T-helper 2 cell treated with Interferon-gamma antibody and Interleukin-4, amounts not matched to agents 100 ng/mL and 5 ng/mL, for 36 hours (primary cell): ENCODE data around the gene TTBK1. TPM values are rescaled to one million over a fixed set of nuclear protein-coding genes. Genes with fewer than 3 reads are reported as not detected.
"Not testable (repeated sequence)": the region's sequence is repeated elsewhere in the genome, so short reads cannot be mapped to it uniquely, and the experiment has no call there.

Experiments used
- intact Hi-C: fragments of 100-400 bp; cut with micrococcal nuclease; formaldehyde crosslinking; loops from one replicate; pipeline ENCODE4 v1.15.1; 2023
- total RNA-seq: library from RNA; stranded (reverse); gene quantifications from 2 replicates; pipeline ENCODE4 v1.2.3, GENCODE V29; 2022

Gene TTBK1
- total RNA-seq, 1 donor from 2014 or later: 0.18 TPM

GRCh38 chr6:43302126-43302525 is 58.8 kb downstream of the TTBK1 start:
- intact Hi-C loops: no loop called here

- intact Hi-C loops: not testable (repeated sequence)
Measured at GRCh38 chr6:43303006-43303405, 59.7 kb downstream of the TTBK1 start.

DNA sequence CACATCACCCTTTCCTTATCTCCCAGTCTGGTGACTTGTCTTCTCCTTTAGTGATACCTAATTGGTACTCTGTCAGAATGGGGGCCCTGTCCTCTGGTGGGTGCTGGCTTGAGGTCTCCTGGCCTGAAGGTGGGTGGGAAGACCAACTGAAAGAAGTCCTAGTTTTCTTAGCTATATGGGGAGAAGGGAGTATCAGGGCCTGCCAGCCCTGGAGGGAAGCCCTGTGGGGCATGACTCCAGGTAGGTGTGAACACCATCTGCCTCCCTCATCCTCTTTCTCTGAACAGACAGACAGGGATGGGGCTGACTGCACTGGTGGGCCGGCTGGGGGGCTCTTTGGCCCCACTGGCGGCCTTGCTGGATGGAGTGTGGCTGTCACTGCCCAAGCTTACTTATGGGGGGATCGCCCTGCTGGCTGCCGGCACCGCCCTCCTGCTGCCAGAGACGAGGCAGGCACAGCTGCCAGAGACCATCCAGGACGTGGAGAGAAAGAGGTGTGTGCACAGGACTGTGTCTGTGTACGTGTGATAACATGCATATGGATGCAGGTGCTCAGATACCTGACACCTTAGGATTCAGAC is 60.6 kb downstream of the TTBK1 start:
- intact Hi-C loops: no loop called here

DNA sequence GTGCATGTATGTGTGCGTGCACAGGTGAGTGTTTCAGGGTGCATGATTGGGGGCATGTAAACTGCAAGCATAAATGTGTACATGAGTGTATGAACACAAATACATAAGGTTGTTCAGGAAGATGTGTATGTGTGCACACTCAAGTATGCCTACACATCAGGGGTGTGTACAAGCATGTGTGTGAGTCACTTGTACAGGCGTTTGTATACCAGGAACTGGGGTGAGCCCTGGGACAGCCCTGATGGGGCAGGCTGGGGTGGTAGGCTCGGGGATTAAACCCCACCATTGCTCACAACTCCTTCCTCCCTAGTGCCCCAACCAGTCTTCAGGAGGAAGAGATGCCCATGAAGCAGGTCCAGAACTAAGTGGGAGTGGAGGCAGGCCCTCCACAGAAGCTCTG is 61.1 kb downstream of the TTBK1 start:
- intact Hi-C loops: no loop called here

DNA sequence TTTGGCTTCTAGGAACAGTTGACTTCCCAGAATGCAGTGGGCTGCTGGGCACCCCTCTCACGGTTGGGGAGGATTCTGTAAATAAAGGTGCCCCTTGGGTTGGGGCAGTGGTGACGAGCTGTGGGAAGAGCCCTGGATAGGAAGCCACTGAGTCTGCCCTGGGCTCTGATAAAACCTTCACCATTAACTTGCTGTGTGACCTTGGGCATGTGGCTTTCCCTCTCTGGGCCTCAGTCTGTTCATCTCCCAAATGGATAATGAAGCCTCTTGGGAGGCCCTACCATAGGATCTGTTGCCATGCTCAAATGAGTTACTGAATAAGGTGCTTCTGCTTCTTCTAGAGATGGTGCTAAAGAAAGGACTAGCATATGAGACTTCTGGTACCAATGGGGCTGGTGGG is 61.6 kb downstream of the TTBK1 start:
- intact Hi-C loops: no loop called here

GRCh38 chr6:43306086-43306485 is 62.8 kb downstream of the TTBK1 start:
- intact Hi-C loops: no loop called here

DNA sequence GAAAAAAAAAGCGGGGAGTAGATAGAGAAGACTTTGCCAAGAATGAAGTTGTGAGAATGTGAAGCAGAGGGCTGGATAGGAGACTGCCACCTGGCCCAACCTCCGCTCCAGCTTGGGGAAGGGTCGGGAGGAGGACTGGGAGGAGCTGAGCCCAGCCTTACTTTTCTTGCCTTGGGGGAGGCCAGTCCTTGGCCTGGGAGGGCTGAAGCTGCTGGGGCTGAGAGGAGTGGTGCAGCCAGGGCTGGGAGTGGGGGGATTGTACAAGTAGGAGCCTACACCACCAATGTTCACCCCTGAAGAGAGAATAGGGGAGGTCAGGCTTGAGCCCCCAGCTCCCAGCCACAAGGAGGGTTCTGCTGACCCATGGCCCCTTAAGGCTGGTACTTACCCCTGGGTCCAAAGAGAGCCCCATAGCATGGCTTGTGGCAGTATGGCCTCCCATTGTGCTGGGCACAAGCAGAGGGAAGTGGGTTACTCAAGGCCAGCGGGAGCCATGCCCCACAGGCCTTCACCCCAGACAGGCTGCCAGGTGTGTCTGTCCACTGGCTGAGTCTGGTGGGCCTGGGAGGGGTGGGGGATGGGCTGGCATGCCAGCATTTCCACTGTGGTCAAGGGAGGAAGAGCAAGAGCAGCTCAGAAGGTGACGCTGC is 64.3 kb downstream of the TTBK1 start:
- intact Hi-C loops: no loop called here

GRCh38 chr6:43308101-43308989 is 65.1 kb downstream of the TTBK1 start, which contains the start of gene CRIP3:
CRIP3 (minus strand) TSS chr6:43308826; CDS start chr6:43308792, 34 bp downstream.
- intact Hi-C loops: no loop called here

- intact Hi-C loops: no loop called here
Measured at GRCh38 chr6:43308990-43309477, 65.8 kb downstream of the TTBK1 start.

DNA sequence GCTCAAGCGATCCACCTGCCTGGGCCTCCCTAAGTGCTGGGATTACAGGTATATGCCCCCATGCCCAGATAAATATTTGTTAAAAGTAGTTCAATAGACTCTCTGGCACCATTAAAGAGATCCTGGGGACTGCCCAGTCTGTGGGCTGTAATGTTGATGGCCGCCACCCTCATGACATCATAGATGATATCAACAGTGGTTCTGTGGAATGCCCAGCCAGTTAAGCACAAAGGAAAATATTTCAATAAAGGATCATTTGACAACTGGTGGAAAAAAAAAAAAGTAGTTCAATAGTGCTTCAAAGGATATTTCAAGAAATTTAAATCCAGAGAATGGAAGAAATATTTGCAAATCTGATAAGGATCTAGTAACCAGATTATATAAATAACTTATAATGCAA is 66.9 kb downstream of the TTBK1 start:
- intact Hi-C loops: no loop called here

DNA sequence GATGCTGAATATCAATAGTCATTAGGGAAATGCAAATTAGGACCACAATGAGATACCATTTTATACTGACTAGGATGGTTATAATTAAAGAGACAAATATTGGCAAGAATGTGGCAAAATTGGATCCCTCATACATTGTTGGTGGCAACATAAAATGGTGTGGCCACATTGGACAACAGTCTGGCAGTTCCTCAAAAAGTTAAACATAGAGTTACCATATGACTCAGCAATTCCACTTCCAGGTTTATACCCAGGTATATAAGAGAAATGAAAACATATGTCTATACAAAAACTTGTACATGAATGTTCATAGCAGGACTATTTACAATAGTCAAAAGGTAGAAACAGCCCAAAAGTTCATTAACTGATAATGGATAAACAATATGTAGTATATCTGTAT is 67.3 kb downstream of the TTBK1 start:
- intact Hi-C loops: no loop called here

DNA sequence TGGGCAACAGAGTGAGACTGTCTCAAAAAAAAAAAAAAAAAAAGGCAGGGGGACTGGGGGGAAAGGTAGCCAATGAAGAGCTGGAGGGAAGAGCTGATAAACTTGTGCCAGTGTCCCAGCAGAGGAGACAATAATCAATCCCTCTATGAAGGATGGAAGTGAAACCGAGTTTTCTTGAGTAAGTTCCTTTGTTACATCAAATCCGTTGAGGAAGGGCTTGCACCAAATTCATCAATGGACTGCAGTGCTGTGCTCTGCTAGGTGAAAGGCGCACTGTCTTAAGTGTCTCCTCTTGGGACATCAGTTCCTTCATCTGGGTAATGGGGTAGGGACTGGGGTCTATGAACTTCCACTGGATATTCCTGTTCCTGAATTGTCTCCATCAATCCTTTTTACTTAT is 68.4 kb downstream of the TTBK1 start:
- intact Hi-C loops: no loop called here

GRCh38 chr6:43313813-43314212 is 70.5 kb downstream of the TTBK1 start:
- intact Hi-C loops: no loop called here

DNA sequence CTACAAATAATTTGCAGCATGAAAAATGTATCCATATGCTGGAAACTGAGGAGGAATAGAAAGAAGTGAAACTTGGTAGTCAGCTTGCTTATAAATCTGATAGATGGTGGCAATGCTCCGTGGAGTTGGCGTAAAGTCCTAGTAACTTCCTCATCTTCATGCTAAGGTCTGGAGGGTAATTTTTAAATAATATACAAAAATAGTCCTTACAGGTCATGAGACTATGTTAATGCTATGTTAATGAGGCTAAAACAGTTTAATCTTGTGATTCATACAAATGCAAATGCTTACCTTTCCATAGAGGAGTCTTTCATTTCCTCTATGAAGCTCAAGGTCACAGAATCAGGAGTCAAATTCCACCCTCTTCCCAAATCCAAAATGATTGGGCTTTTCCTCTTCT is 74.7 kb downstream of the TTBK1 start:
- intact Hi-C loops: no loop called here

DNA sequence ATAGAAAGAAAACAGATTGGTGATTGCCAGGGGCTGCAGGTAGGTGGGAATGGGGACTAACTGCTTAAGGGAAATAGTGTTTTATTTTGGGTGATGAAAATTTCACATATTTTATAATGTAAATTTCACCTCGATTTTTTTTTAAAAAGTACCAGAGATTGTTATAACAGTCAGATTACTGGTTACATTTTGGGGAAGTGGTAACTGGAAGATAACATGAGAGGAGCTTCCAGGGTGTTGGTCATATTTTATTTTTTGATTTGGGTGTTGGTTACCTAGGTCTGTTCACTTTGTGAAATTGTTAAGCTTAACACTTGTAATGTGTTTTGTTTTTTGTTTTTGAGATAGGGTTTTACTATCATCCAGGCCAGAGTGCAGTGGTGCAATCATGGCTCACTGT is 82.6 kb downstream of the TTBK1 start:
- intact Hi-C loops: no loop called here

DNA sequence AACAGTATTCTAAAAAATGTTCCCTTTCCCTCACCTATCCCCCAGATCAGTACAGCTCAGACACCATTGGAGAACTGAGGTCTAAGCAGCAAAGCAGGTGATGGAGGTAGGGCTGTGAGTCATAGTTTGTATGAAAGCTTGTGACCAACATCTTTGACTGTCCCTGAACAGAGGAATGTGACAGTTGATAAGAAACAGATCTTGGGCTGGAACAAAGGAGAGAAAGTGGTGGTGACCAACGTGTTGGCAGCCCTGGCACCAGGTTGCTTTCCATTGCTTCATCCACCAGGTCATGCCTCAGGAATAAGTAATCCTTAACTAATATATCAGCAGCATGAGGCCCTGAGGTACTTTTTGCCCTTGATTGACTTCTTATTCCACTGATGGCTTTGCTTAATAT is 85.2 kb downstream of the TTBK1 start:
- intact Hi-C loops: no loop called here

GRCh38 chr6:43331470-43331869 is 88.2 kb downstream of the TTBK1 start:
- intact Hi-C loops: no loop called here

GRCh38 chr6:43331891-43332290 is 88.6 kb downstream of the TTBK1 start:
- intact Hi-C loops: no loop called here

- intact Hi-C loops: no loop called here
Measured at GRCh38 chr6:43334466-43335095, 91.3 kb downstream of the TTBK1 start.

GRCh38 chr6:43335469-43335868 is 92.2 kb downstream of the TTBK1 start:
- intact Hi-C loops: no loop called here

- intact Hi-C loops: no loop called here
Measured at GRCh38 chr6:43336382-43336781, 93.1 kb downstream of the TTBK1 start.
